ENCODE measurements around the gene CACNA1C.
A peak's percentile ranks its signal among the peaks of the same experiment; 100 is the strongest.

Gene CACNA1C

GRCh38 chr12:2286461-2287131 lies 233.8 kb downstream of the CACNA1C start:
- no peak for DNase-seq (ENCODE audit: low read depth)
- TF ChIP-seq CTCF (conservative IDR thresholded peaks at IDR 0.05; ENCODE audit: low read depth, low read length), result no peak
- H3K4me3 ChIP-seq (ENCODE audit: low read depth, low read length), result no peak overlapping the region

- no peak for DNase-seq (ENCODE audit: low read depth)
- no peak overlapping the region for H3K4me3 ChIP-seq (ENCODE audit: low read depth, low read length)
- TF ChIP-seq CTCF (conservative IDR thresholded peaks at IDR 0.05; ENCODE audit: low read depth, low read length), result no peak
These were observed 234.4 kb downstream of the CACNA1C start for GRCh38 chr12:2287151-2287550.

- no peak for DNase-seq (ENCODE audit: low read depth)
- no peak for TF ChIP-seq CTCF (conservative IDR thresholded peaks at IDR 0.05; ENCODE audit: low read depth, low read length)
- H3K4me3 ChIP-seq (ENCODE audit: low read depth, low read length), result no peak overlapping the region
These were observed 234.8 kb downstream of the CACNA1C start for GRCh38 chr12:2287589-2287988.

GRCh38 chr12:2288001-2288400 lies 235.2 kb downstream of the CACNA1C start:
- DNase-seq (ENCODE audit: low read depth), result peak; percentile 73
- no peak for TF ChIP-seq CTCF (conservative IDR thresholded peaks at IDR 0.05; ENCODE audit: low read depth, low read length)

GRCh38 chr12:2288471-2288870 lies 235.7 kb downstream of the CACNA1C start:
- no peak overlapping the region for H3K4me3 ChIP-seq (ENCODE audit: low read depth, low read length)
- TF ChIP-seq CTCF (conservative IDR thresholded peaks at IDR 0.05; ENCODE audit: low read depth, low read length), result no peak
- no peak for DNase-seq (ENCODE audit: low read depth)

More at GRCh38 chr12:2288001-2288400, 235.2 kb downstream of the CACNA1C start:
- no peak overlapping the region for H3K4me3 ChIP-seq (ENCODE audit: low read depth, low read length)

- no peak overlapping the region for H3K4me3 ChIP-seq (ENCODE audit: low read depth, low read length)
- no peak for TF ChIP-seq CTCF (conservative IDR thresholded peaks at IDR 0.05; ENCODE audit: low read depth, low read length)
- no peak for DNase-seq (ENCODE audit: low read depth)
These were observed 236.1 kb downstream of the CACNA1C start for GRCh38 chr12:2288875-2289274.

- DNase-seq (ENCODE audit: low read depth), result no peak
- TF ChIP-seq CTCF (conservative IDR thresholded peaks at IDR 0.05; ENCODE audit: low read depth, low read length), result no peak
- no peak overlapping the region for H3K4me3 ChIP-seq (ENCODE audit: low read depth, low read length)
These were observed 236.7 kb downstream of the CACNA1C start for GRCh38 chr12:2289525-2289924.

Measured in choroid plexus epithelial cell (primary cell).